B cell (primary cell): ENCODE data around the gene ZBTB43. TPM values are rescaled to one million over a fixed set of nuclear protein-coding genes. Genes with fewer than 3 reads are reported as not detected.

Source experiments
- ATAC-seq: fragments of 200-7000 bp; cut with Tn5 transposase; one replicate; pipeline ENCODE4 v1.10.0; 2021; ENCODE audit warnings: low read depth, mild to moderate bottlenecking, moderate number of reproducible peaks, moderate library complexity
- CTCF ChIA-PET: fragments of 350-600 bp; sonication (Branson Sonifier 250); formaldehyde crosslinking; loops from one replicate; lab custom pipeline; 2021; ENCODE audit warnings: antibody characterized with exemption, inconsistent platforms; lab: Charles Lee
- POLR2A ChIA-PET: fragments of 350-600 bp; sonication (Branson Sonifier 250); formaldehyde crosslinking; loops from one replicate; lab custom pipeline; 2021; ENCODE audit warnings: antibody characterized with exemption; lab: Charles Lee
- DNase-seq: peaks from one replicate; pipeline ENCODE4 v3.0.0; 2013
- H2AFZ ChIP-seq: 2 replicates; pipeline ENCODE4 v1.6.1; 2012; ENCODE audit warnings: mild to moderate bottlenecking, low read depth, low read length; ENCODE audit not compliant: insufficient read depth, poor library complexity, severe bottlenecking
- H3K27ac ChIP-seq, 2 donors: 1 replicate in 1 of 2; 2 replicates in 1 of 2; pipeline ENCODE4 v1.5.1; 2012 to 2013; ENCODE audit warnings: low read length in 2 of 2, mild to moderate bottlenecking in 2 of 2, moderate library complexity in 1 of 2
- H3K27me3 ChIP-seq, 4 experiments: fragments of 200-600 bp in 1 of 4; sonication (generic) in 1 of 4; replicated peaks in 1 of 4; 1 replicate in 2 of 4; 2 replicates in 2 of 4; pipeline versions ENCODE4 v1.6.1 to v1.7.0; 2013 to 2016; ENCODE audit warnings: low read length in 3 of 4, mild to moderate bottlenecking in 2 of 4, mixed read lengths in 1 of 4, moderate library complexity in 1 of 4; ENCODE audit not compliant: insufficient read depth in 4 of 4, control insufficient read depth in 3 of 4; ENCODE audit errors: control extremely low read depth in 1 of 4
- H3K36me3 ChIP-seq, 2 experiments: replicated peaks in 1 of 2; 1 replicate in 1 of 2; 2 replicates in 1 of 2; pipeline versions ENCODE4 v1.6.1 to v1.7.1; 2013; ENCODE audit warnings: low read length in 1 of 2; ENCODE audit not compliant: insufficient read depth in 2 of 2, control insufficient read depth in 1 of 2; ENCODE audit errors: control extremely low read depth in 1 of 2, extremely low read depth in 1 of 2
- H3K4me1 ChIP-seq, 2 donors: fragments of 200-600 bp in 1 of 2; sonication (generic) in 1 of 2; 1 replicate in 1 of 2; 2 replicates in 1 of 2; pipeline versions ENCODE4 v1.5.1 to v1.6.1; 2013 to 2017; ENCODE audit warnings: low read length in 2 of 2; ENCODE audit not compliant: control insufficient read depth in 2 of 2, insufficient read depth in 2 of 2
- H3K4me2 ChIP-seq: replicated peaks from 2 replicates; pipeline ENCODE3; 2012; ENCODE audit warnings: mild to moderate bottlenecking, low read depth, low read length; ENCODE audit not compliant: poor library complexity, severe bottlenecking
- H3K4me3 ChIP-seq, 5 experiments: fragments of 200-600 bp in 1 of 5; sonication (generic) in 1 of 5; 1 replicate in 3 of 5; 2 replicates in 2 of 5; pipeline versions ENCODE4 v1.5.1 to v1.7.0; 2011 to 2016; ENCODE audit warnings: low read length in 4 of 5, mild to moderate bottlenecking in 4 of 5, low read depth in 2 of 5, control low read depth in 1 of 5, moderate library complexity in 1 of 5; ENCODE audit not compliant: insufficient read depth in 1 of 5; ENCODE audit errors: control extremely low read depth in 1 of 5, extremely low read depth in 1 of 5
- H3K79me2 ChIP-seq: fragments of 200-600 bp; sonication (generic); one replicate; pipeline ENCODE4 v1.6.0; 2016; ENCODE audit warnings: low read length; ENCODE audit not compliant: control insufficient read depth, insufficient read depth
- H3K9ac ChIP-seq: fragments of 200-600 bp; sonication (generic); 2 replicates; pipeline ENCODE4 v1.6.1; 2017; ENCODE audit warnings: mild to moderate bottlenecking, low read length, moderate library complexity
- H3K9me3 ChIP-seq, 3 donors: one replicate each; pipeline versions ENCODE4 v1.6.1 to v1.7.1; 2013; ENCODE audit warnings: low read length in 2 of 3; ENCODE audit not compliant: control insufficient read depth in 2 of 3, insufficient read depth in 1 of 3; ENCODE audit errors: control extremely low read depth in 1 of 3
- H4K20me1 ChIP-seq: 2 replicates; pipeline ENCODE4 v1.6.0; 2012; ENCODE audit warnings: mild to moderate bottlenecking, low read length; ENCODE audit not compliant: insufficient read depth, control insufficient read depth, poor library complexity, severe bottlenecking
- H3K27ac Mint-ChIP-seq: one replicate; pipeline ENCODE4 v1.8.0; 2021; ENCODE audit warnings: mixed read lengths
- H3K27me3 Mint-ChIP-seq: one replicate; pipeline ENCODE4 v1.8.0; 2021; ENCODE audit warnings: mixed read lengths
- H3K4me1 Mint-ChIP-seq: one replicate; pipeline ENCODE4 v1.8.0; 2021; ENCODE audit warnings: mixed read lengths
- H3K4me3 Mint-ChIP-seq: one replicate; pipeline ENCODE4 v1.8.0; 2021; ENCODE audit warnings: mixed read lengths
- H3K9me3 Mint-ChIP-seq: one replicate; pipeline ENCODE4 v1.8.0; 2022; ENCODE audit warnings: mixed read lengths; ENCODE audit not compliant: insufficient read depth
- CTCF ChIP-seq: fragments of 200-600 bp; IDR thresholded peaks from one replicate; pipeline ENCODE4 v1.8.0; 2022; ENCODE audit warnings: antibody characterized with exemption, mild to moderate bottlenecking
- EZH2 ChIP-seq: IDR thresholded peaks from 2 replicates; pipeline ENCODE4 v1.6.1; 2012; ENCODE audit warnings: borderline replicate concordance, low read depth, mild to moderate bottlenecking, moderate library complexity, low read length; ENCODE audit not compliant: insufficient read depth, poor library complexity, severe bottlenecking
- whole genome bisulfite sequencing: methylation state at CpG from one replicate; pipeline ENCODE4 v1.1.5; 2013; ENCODE audit warnings: missing lambda C conversion rate; ENCODE audit not compliant: insufficient coverage; 5-methylcytosine and 5-hydroxymethylcytosine counted together
- intact Hi-C: fragments of 100-400 bp; cut with micrococcal nuclease; formaldehyde crosslinking; loops from one replicate; pipeline ENCODE4 v1.10.0; 2022
- polyA plus RNA-seq: library from polyadenylated mRNA; depleted of rRNA; stranded (reverse); fragments of >200 nt; gene quantifications from 2 replicates; pipeline ENCODE4 v1.2.3, GENCODE V29; 2012
- total RNA-seq, 2 donors: library from RNA; stranded (reverse); fragments of 120-200 nt in 1 of 2; gene quantifications; 1 replicate in 1 of 2; 2 replicates in 1 of 2; pipeline versions ENCODE4 v1.2.3 to v1.2.4, GENCODE V29; 2013 to 2022

ZBTB43 gene
- total and polyA plus RNA-seq, 2 donors (not counting 1 experiment from before 2014, with no cell fraction given) = 7.0 to 20.2 TPM

GRCh38 chr9:126852086-126852688 is 47.3 kb downstream of the ZBTB43 start:
- no peaks in the 10 kb centered on the region for H3K4me1 ChIP-seq
- H3K9ac ChIP-seq = no peak overlapping the region
- H3K27ac ChIP-seq = no peak overlapping the region
- H3K79me2 ChIP-seq = no peaks in the 10 kb centered on the region
- ATAC-seq (no peak), DNase-seq (no peak)
- 67% methylated on average over 1 of the region's 3 CpGs for WGBS
- intact Hi-C loops = no loop called here
- no peak overlapping the region for H3K4me3 Mint-ChIP-seq
- H3K9me3 ChIP-seq = no peaks in the 10 kb centered on the region
- H3K4me3 ChIP-seq = no peak overlapping the region
- no peak overlapping the region for H2AFZ ChIP-seq
- CTCF ChIA-PET = no interaction called here
- no peaks in the 10 kb centered on the region for H3K4me1 Mint-ChIP-seq
- TF ChIP-seq EZH2 (no peak), CTCF (no peak)
- peaks cover 43% of the 10 kb centered on the region for H3K27me3 Mint-ChIP-seq
- no peaks in the 10 kb centered on the region for H4K20me1 ChIP-seq
- no peak overlapping the region for H3K27ac Mint-ChIP-seq
- no peaks in the 10 kb centered on the region for H3K9me3 Mint-ChIP-seq
- no peaks in the 10 kb centered on the region for H3K36me3 ChIP-seq
- peaks cover 0 to 37% (median 6%) of the 10 kb centered on the region in 4 experiments for H3K27me3 ChIP-seq
- POLR2A ChIA-PET = interaction anchor here (0.6 kb wide), 1 partner anchor 8 kb away, joined by 5 read pairs; no protein-coding TSS in a partner anchor
- H3K4me2 ChIP-seq = no peak overlapping the region

GRCh38 chr9:126853667-126854066 is 48.8 kb downstream of the ZBTB43 start:
- Histone ChIP-seq H3K79me2 (no peaks in the 10 kb centered on the region), H3K9ac (no peak overlapping the region), H4K20me1 (no peaks in the 10 kb centered on the region), H3K27ac (no peak overlapping the region), H3K4me3 (no peak overlapping the region), H3K36me3 (no peaks in the 10 kb centered on the region), H3K4me1 (no peaks in the 10 kb centered on the region), H3K4me2 (no peak overlapping the region), H3K27me3 (peaks cover 0 to 40% (median 6%) of the 10 kb centered on the region in 4 experiments), H2AFZ (no peak overlapping the region), H3K9me3 (no peaks in the 10 kb centered on the region)
- H3K9me3 Mint-ChIP-seq = no peaks in the 10 kb centered on the region
- TF ChIP-seq CTCF (no peak), EZH2 (no peak)
- H3K27ac Mint-ChIP-seq = no peak overlapping the region
- H3K27me3 Mint-ChIP-seq = peaks cover 48% of the 10 kb centered on the region
- POLR2A ChIA-PET = no interaction called here
- ATAC-seq = no peak
- H3K4me1 Mint-ChIP-seq = no peaks in the 10 kb centered on the region
- no peak for DNase-seq
- H3K4me3 Mint-ChIP-seq = no peak overlapping the region
- intact Hi-C loops = no loop called here
- CTCF ChIA-PET = no interaction called here
- WGBS = 90% methylated on average over 3 of the region's 5 CpGs
